WTC11 (cell line): ENCODE data around the gene POFUT2. TPM values are rescaled to one million over a fixed set of nuclear protein-coding genes. Genes with fewer than 3 reads are reported as not detected.

Experiments used
- ATAC-seq: fragments of 200-7000 bp; cut with Tn5 transposase; 2 replicates; pipeline ENCODE4 v1.10.0; 2021; ENCODE audit warnings: mild to moderate bottlenecking, moderate library complexity
- CTCF ChIA-PET: fragments of 300-600 bp; sonication (Branson Sonifier 250); formaldehyde crosslinking; loops from one replicate; lab custom pipeline; 2021; ENCODE audit warnings: antibody characterized with exemption; lab: Charles Lee
- POLR2A ChIA-PET: fragments of 350-600 bp; sonication (Branson Sonifier 250); formaldehyde crosslinking; loops from one replicate; lab custom pipeline; 2021; ENCODE audit warnings: antibody characterized with exemption; lab: Charles Lee
- DNase-seq: peaks from one replicate; pipeline ENCODE4 v3.0.0; 2021; ENCODE audit warnings: low spot score
- H3K27ac Mint-ChIP-seq: 2 replicates; pipeline ENCODE4 v1.8.0; 2021; ENCODE audit warnings: mixed read lengths
- H3K27me3 Mint-ChIP-seq: 2 replicates; pipeline ENCODE4 v1.8.0; 2021; ENCODE audit warnings: low read depth, mild to moderate bottlenecking, moderate library complexity, mixed read lengths
- H3K36me3 Mint-ChIP-seq: 2 replicates; pipeline ENCODE4 v1.8.0; 2021; ENCODE audit warnings: mixed read lengths
- H3K4me1 Mint-ChIP-seq: 2 replicates; pipeline ENCODE4 v1.8.0; 2022; ENCODE audit warnings: mixed read lengths
- H3K4me3 Mint-ChIP-seq: 2 replicates; pipeline ENCODE4 v1.8.0; 2021; ENCODE audit warnings: mild to moderate bottlenecking, moderate library complexity, mixed read lengths
- H3K9me3 Mint-ChIP-seq: 2 replicates; pipeline ENCODE4 v1.8.0; 2021; ENCODE audit warnings: mixed read lengths
- AFF4 ChIP-seq: sonication (generic); formaldehyde crosslinking; IDR thresholded peaks from 2 replicates; pipeline ENCODE4 v1.8.1; 2023; ENCODE audit warnings: mild to moderate bottlenecking, missing genetic modification reagents, borderline replicate concordance
- ATF1 ChIP-seq: sonication (generic); formaldehyde crosslinking; IDR thresholded peaks from 2 replicates; pipeline ENCODE4 v1.8.1; 2023; ENCODE audit warnings: mild to moderate bottlenecking, moderate library complexity, missing genetic modification reagents
- ATF2 ChIP-seq: sonication (generic); formaldehyde crosslinking; IDR thresholded peaks from 2 replicates; pipeline ENCODE4 v1.8.1; 2022; ENCODE audit warnings: low read depth, missing genetic modification reagents, borderline replicate concordance
- MYBL2 ChIP-seq: sonication (generic); formaldehyde crosslinking; IDR thresholded peaks from 2 replicates; pipeline ENCODE4 v1.8.1; 2023; ENCODE audit warnings: mild to moderate bottlenecking, moderate library complexity, missing genetic modification reagents
- SP1 ChIP-seq: sonication (generic); formaldehyde crosslinking; conservative IDR thresholded peaks from 2 replicates; pipeline ENCODE4 v1.8.1; 2022; ENCODE audit warnings: missing genetic modification reagents
- TCF7 ChIP-seq: sonication (generic); formaldehyde crosslinking; IDR thresholded peaks from 2 replicates; pipeline ENCODE4 v1.8.0; 2022; ENCODE audit warnings: mild to moderate bottlenecking, low read depth, missing genetic modification reagents, moderate library complexity
- TEAD1 ChIP-seq: sonication (generic); formaldehyde crosslinking; IDR thresholded peaks from 2 replicates; pipeline ENCODE4 v1.8.0; 2022; ENCODE audit warnings: mild to moderate bottlenecking, missing genetic modification reagents
- ZBTB21 ChIP-seq: sonication (generic); formaldehyde crosslinking; IDR thresholded peaks from 2 replicates; pipeline ENCODE4 v1.8.1; 2023; ENCODE audit warnings: mild to moderate bottlenecking, missing genetic modification reagents, borderline replicate concordance
- ZNF138 ChIP-seq: sonication (generic); formaldehyde crosslinking; conservative IDR thresholded peaks from 2 replicates; pipeline ENCODE4 v1.8.1; 2022; ENCODE audit warnings: mild to moderate bottlenecking, moderate library complexity, missing genetic modification reagents
- ZNF396 ChIP-seq: fragments of 250-450 bp; sonication (Bioruptor Pico); IDR thresholded peaks from 2 replicates; pipeline ENCODE4 v1.8.0; 2021; ENCODE audit warnings: mild to moderate bottlenecking, moderate library complexity, borderline replicate concordance
- ZNF512 ChIP-seq: sonication (generic); formaldehyde crosslinking; IDR thresholded peaks from 2 replicates; pipeline ENCODE4 v1.8.1; 2022; ENCODE audit warnings: missing genetic modification reagents, borderline replicate concordance
- total RNA-seq: library from RNA; stranded (reverse); gene quantifications from 3 replicates; pipeline ENCODE4 v1.2.3, GENCODE V29; 2021

POFUT2 gene
- total RNA-seq, 1 experiment from 2014 or later: 39.7 TPM

- H3K36me3 Mint-ChIP-seq: peaks cover 14% of the 10 kb centered on the region
- peaks cover 13% of the 10 kb centered on the region for H3K27me3 Mint-ChIP-seq
- ChIA-PET POLR2A (interaction anchor here (0.5 kb wide), 1 partner anchor 712 kb away, joined by 4 read pairs; no protein-coding TSS in a partner anchor), CTCF (interaction anchor here (0.6 to 2.1 kb wide), 16 partner anchors 8 to 671 kb away, joined by 3 to 16 read pairs (median 5); partner anchors contain the start of gene POFUT2)
- no peak overlapping the region for H3K27ac Mint-ChIP-seq
- H3K4me3 Mint-ChIP-seq: peak overlapping the region; percentile 58
- peaks cover 17% of the 10 kb centered on the region for H3K4me1 Mint-ChIP-seq
- ATAC-seq: peak; percentile 75
- TF ChIP-seq TEAD1 (CRISPR knock-in tag) (no peak), ZBTB21 (no peak), ZNF396 (CRISPR knock-in tag) (no peak), SP1 (no peak), MYBL2 (CRISPR knock-in tag) (no peak), TCF7 (CRISPR knock-in tag) (no peak), ZNF138 (CRISPR knock-in tag) (no peak), ATF2 (CRISPR knock-in tag) (no peak), ATF1 (no peak), AFF4 (CRISPR knock-in tag) (no peak), ZNF512 (no peak)
- H3K9me3 Mint-ChIP-seq: peaks cover 30% of the 10 kb centered on the region
- no peak for DNase-seq
These were observed 39.3 kb downstream of the POFUT2 start for GRCh38 chr21:45248301-45248892.

GRCh38 chr21:45246386-45247320 lies 41.0 kb downstream of the POFUT2 start:
- Mint-ChIP-seq H3K36me3 (peaks cover 16% of the 10 kb centered on the region), H3K9me3 (peaks cover 36% of the 10 kb centered on the region), H3K4me1 (peaks cover 17% of the 10 kb centered on the region), H3K27me3 (peaks cover 13% of the 10 kb centered on the region), H3K4me3 (no peak overlapping the region), H3K27ac (no peak overlapping the region)
- DNase-seq: no peak
- POLR2A ChIA-PET: no interaction called here
- no peak for ATAC-seq
- no peak for TF ChIP-seq ATF2 (CRISPR knock-in tag)
- CTCF ChIA-PET: interaction anchor here (1.0 kb wide), 2 partner anchors 63 to 106 kb away, joined by 4 read pairs; no protein-coding TSS in a partner anchor
